Panc1 (cell line): ENCODE measurements around the gene OTULIN. TPM values are rescaled to one million over a fixed set of nuclear protein-coding genes. Genes with fewer than 3 reads are reported as not detected.

Experiments used
- ATAC-seq: fragments of 200-7000 bp; cut with Tn5 transposase; 2 replicates; pipeline ENCODE4 v1.9.1; 2020; ENCODE audit warnings: mild to moderate bottlenecking, moderate library complexity
- BruUV-seq: library from RNA; stranded (reverse); fragments of 400-500 nt; replicated peaks from 2 replicates; lab custom pipeline; 2021; lab: Mats Ljungman, UMichigan
- CTCF ChIA-PET: fragments of 300-600 bp; sonication (Branson Sonifier 250); formaldehyde crosslinking; loops from one replicate; lab custom pipeline; 2022; ENCODE audit warnings: antibody characterized with exemption; lab: Charles Lee
- POLR2A ChIA-PET: fragments of 300-600 bp; sonication (Branson Sonifier 250); formaldehyde crosslinking; loops from one replicate; lab custom pipeline; 2022; ENCODE audit warnings: antibody characterized with exemption; lab: Charles Lee
- DNase-seq: peaks from one replicate; pipeline ENCODE4 v3.0.0-alpha.2; 2010; ENCODE audit warnings: low read depth, low spot score
- H3K27ac ChIP-seq: 2 replicates; pipeline ENCODE4 v1.5.1; 2011; ENCODE audit warnings: mild to moderate bottlenecking, low read length, inconsistent platforms
- H3K27me3 ChIP-seq: fragments of 200-500 bp; sonication (Bioruptor generic); 2 replicates; pipeline ENCODE4 v1.6.0; 2014; ENCODE audit warnings: low read length, inconsistent platforms; ENCODE audit not compliant: control insufficient read depth, insufficient read depth
- H3K36me3 ChIP-seq: fragments of 200-500 bp; sonication (Bioruptor generic); 2 replicates; pipeline ENCODE4 v1.5.1; 2014; ENCODE audit warnings: inconsistent platforms, mild to moderate bottlenecking, low read length, moderate library complexity; ENCODE audit not compliant: control insufficient read depth, insufficient read depth
- H3K4me1 ChIP-seq: 2 replicates; pipeline ENCODE4 v1.5.1; 2011; ENCODE audit warnings: inconsistent platforms, mild to moderate bottlenecking, low read length, moderate library complexity; ENCODE audit not compliant: control insufficient read depth, insufficient read depth
- H3K4me3 ChIP-seq, 2 experiments: 2 replicates each; pipeline ENCODE4 v1.5.1; 2011 to 2012; ENCODE audit warnings: low read depth in 2 of 2, low read length in 2 of 2, mild to moderate bottlenecking in 2 of 2, inconsistent platforms in 1 of 2, moderate library complexity in 1 of 2
- H3K9me3 ChIP-seq: fragments of 200-500 bp; sonication (Bioruptor generic); 2 replicates; pipeline ENCODE4 v1.5.1; 2014; ENCODE audit warnings: low read depth, mild to moderate bottlenecking, inconsistent platforms, low read length, moderate library complexity; ENCODE audit not compliant: control insufficient read depth, insufficient read depth
- CTCF ChIP-seq: fragments of 450-650 bp; IDR thresholded peaks from 2 replicates; pipeline ENCODE4 v1.5.1; 2017; ENCODE audit warnings: mild to moderate bottlenecking
- POLR2AphosphoS5 ChIP-seq: IDR thresholded peaks from 2 replicates; pipeline ENCODE4 v1.6.1; 2012; ENCODE audit warnings: mild to moderate bottlenecking, low read depth, low read length, moderate library complexity
- REST ChIP-seq, 2 experiments: IDR thresholded peaks; 2 replicates each; pipeline ENCODE4 v1.6.1; 2011 to 2012; ENCODE audit warnings: low read depth in 2 of 2, control low read depth in 1 of 2, low read length in 1 of 2, mild to moderate bottlenecking in 1 of 2, moderate library complexity in 1 of 2; ENCODE audit not compliant: insufficient read depth in 1 of 2
- SIN3A ChIP-seq: IDR thresholded peaks from 2 replicates; pipeline ENCODE4 v1.6.1; 2012; ENCODE audit warnings: low read depth, mild to moderate bottlenecking, low read length, moderate library complexity, borderline replicate concordance; ENCODE audit not compliant: insufficient read depth
- TCF7L2 ChIP-seq: IDR thresholded peaks from 2 replicates; pipeline ENCODE4 v1.6.1; 2011; ENCODE audit warnings: mild to moderate bottlenecking, low read depth, low read length, inconsistent platforms
- in situ Hi-C: cut with HindIII; loops from 2 replicates; pipeline ENCODE4 v1.10.0; 2016; ENCODE audit warnings: low sequenced_read_pairs, low pct_unique_long_range_greater_than_20kb
- intact Hi-C: fragments of 100-400 bp; cut with micrococcal nuclease; formaldehyde crosslinking; loops from one replicate; pipeline ENCODE4 v1.10.0; 2022; ENCODE audit not compliant: unreplicated experiment
- total RNA-seq: library from RNA; stranded (reverse); gene quantifications from one replicate; pipeline ENCODE4 v1.2.1, GENCODE V29; 2021; ENCODE audit not compliant: unreplicated experiment

OTULIN gene
- total RNA-seq, 1 experiment from 2014 or later, result 40.1 TPM

- ATAC-seq, result no peak
- no peak overlapping the region for H3K27ac ChIP-seq
- BruUV-seq, result no TSS peak
- no peak for DNase-seq
- no peaks in the 10 kb centered on the region for H3K9me3 ChIP-seq
- TF ChIP-seq REST (IDR thresholded peaks at IDR 0.05; ENCODE audit: insufficient read depth in 1 of 2, low read depth in 2 of 2, low read length in 1 of 2) (no peak), POLR2AphosphoS5 (no peak), TCF7L2 (no peak), CTCF (no peak), SIN3A (no peak)
- H3K4me1 ChIP-seq, result no peaks in the 10 kb centered on the region
- POLR2A ChIA-PET, result no interaction called here
- intact Hi-C loops (no loop called here), in situ Hi-C loops (no loop called here)
- peaks cover 2% of the 10 kb centered on the region; the same call in 1 of the 2 replicates for H3K27me3 ChIP-seq
- H3K36me3 ChIP-seq, result no peaks in the 10 kb centered on the region
- no peak overlapping the region for H3K4me3 ChIP-seq
- CTCF ChIA-PET, result interaction anchor here (1.1 kb wide), 1 partner anchor 8 kb away, joined by 3 read pairs; no protein-coding TSS in a partner anchor
These were observed 7.6 kb upstream of the OTULIN start for GRCh38 chr5:14656898-14657297.

- in situ Hi-C loops (no loop called here), intact Hi-C loops (no loop called here)
- H3K27me3 ChIP-seq, result no peaks in the 10 kb centered on the region
- TF ChIP-seq REST (IDR thresholded peaks at IDR 0.05; ENCODE audit: insufficient read depth in 1 of 2, low read depth in 2 of 2, low read length in 1 of 2) (no peak), TCF7L2 (no peak), SIN3A (no peak), CTCF (no peak), POLR2AphosphoS5 (no peak)
- H3K36me3 ChIP-seq, result no peaks in the 10 kb centered on the region
- H3K4me3 ChIP-seq, result no peak overlapping the region
- ATAC-seq, result no peak
- BruUV-seq, result no TSS peak
- no peak overlapping the region for H3K27ac ChIP-seq
- no peak for DNase-seq
- POLR2A ChIA-PET, result no interaction called here
- H3K4me1 ChIP-seq, result no peaks in the 10 kb centered on the region
- no peaks in the 10 kb centered on the region for H3K9me3 ChIP-seq
- CTCF ChIA-PET, result no interaction called here
These were observed 4.5 kb upstream of the OTULIN start for GRCh38 chr5:14659821-14660607.
